A673 (cell line): Measurements from ENCODE around the gene TM4SF1. TPM values are rescaled to one million over a fixed set of nuclear protein-coding genes. Genes with fewer than 3 reads are reported as not detected.

Experiments used
- BruUV-seq: library from RNA; stranded (reverse); fragments of 400-500 nt; replicated peaks from 2 replicates; lab custom pipeline; 2021; lab: Mats Ljungman, UMichigan
- CTCF ChIA-PET: fragments of 300-600 bp; sonication (Branson Sonifier 250); formaldehyde crosslinking; loops from one replicate; lab custom pipeline; 2022; ENCODE audit warnings: antibody characterized with exemption; lab: Charles Lee
- POLR2A ChIA-PET: fragments of 300-600 bp; sonication (Branson Sonifier 250); formaldehyde crosslinking; loops from one replicate; lab custom pipeline; 2022; ENCODE audit warnings: antibody characterized with exemption; ENCODE audit not compliant: low non-redundant PET; lab: Charles Lee
- DNase-seq: peaks from one replicate; pipeline ENCODE4 v3.0.0-alpha.2; 2015; ENCODE audit warnings: low spot score
- H3K27ac ChIP-seq: fragments of 200-600 bp; sonication (generic); 2 replicates; pipeline ENCODE4 v1.5.1; 2016; ENCODE audit warnings: mixed run types, low read depth, mild to moderate bottlenecking, mixed read lengths, antibody characterized with exemption, low read length; ENCODE audit not compliant: poor library complexity, severe bottlenecking
- H3K27me3 ChIP-seq: fragments of 200-600 bp; sonication (generic); replicated peaks from 2 replicates; pipeline ENCODE4 v1.6.1; 2017; ENCODE audit warnings: mixed run types, low read depth, mild to moderate bottlenecking, mixed read lengths, antibody characterized with exemption, low read length; ENCODE audit not compliant: insufficient read depth, poor library complexity
- H3K36me3 ChIP-seq: fragments of 200-600 bp; sonication (generic); 2 replicates; pipeline ENCODE4 v1.6.1; 2016; ENCODE audit warnings: mixed run types, mild to moderate bottlenecking, mixed read lengths, antibody characterized with exemption, low read length; ENCODE audit not compliant: insufficient read depth, poor library complexity, severe bottlenecking
- H3K4me1 ChIP-seq: fragments of 200-600 bp; sonication (generic); 2 replicates; pipeline ENCODE4 v1.6.1; 2017; ENCODE audit warnings: mixed run types, mild to moderate bottlenecking, mixed read lengths, antibody characterized with exemption, low read length; ENCODE audit not compliant: insufficient read depth, poor library complexity, severe bottlenecking
- H3K4me3 ChIP-seq: fragments of 200-600 bp; sonication (generic); 2 replicates; pipeline ENCODE4 v1.5.1; 2016; ENCODE audit warnings: low read depth, mixed run types, mild to moderate bottlenecking, mixed read lengths, low read length; ENCODE audit not compliant: poor library complexity, severe bottlenecking
- H3K9me3 ChIP-seq: fragments of 200-600 bp; sonication (generic); 2 replicates; pipeline ENCODE4 v1.6.1; 2016; ENCODE audit warnings: mixed run types, low read depth, mild to moderate bottlenecking, mixed read lengths, antibody characterized with exemption, low read length; ENCODE audit not compliant: poor library complexity, severe bottlenecking
- EZH2 ChIP-seq: fragments of 200-600 bp; sonication (generic); IDR thresholded peaks from 2 replicates; pipeline ENCODE4 v1.6.1; 2017; ENCODE audit warnings: borderline replicate concordance, low read depth, mild to moderate bottlenecking, mixed read lengths, antibody characterized with exemption, low read length; ENCODE audit not compliant: poor library complexity, severe bottlenecking
- intact Hi-C: fragments of 100-400 bp; cut with micrococcal nuclease; formaldehyde crosslinking; loops from one replicate; pipeline ENCODE4 v1.10.0; 2022; ENCODE audit not compliant: unreplicated experiment
- total RNA-seq: library from RNA; stranded (reverse); gene quantifications from 2 replicates; pipeline ENCODE4 v1.2.3, GENCODE V29; 2021
- TF ChIP-seq, protein P1 (sequence below): fragments of 300-800, 200-600 bp; sonication (generic); conservative IDR thresholded peaks from 2 replicates; pipeline ENCODE4 v1.5.1; 2017; ENCODE audit warnings: low read depth, mild to moderate bottlenecking, antibody characterized with exemption, low read length, moderate library complexity, mixed read lengths

The TM4SF1 gene
- total RNA-seq, 1 experiment from 2014 or later = 0.28 TPM

DNA sequence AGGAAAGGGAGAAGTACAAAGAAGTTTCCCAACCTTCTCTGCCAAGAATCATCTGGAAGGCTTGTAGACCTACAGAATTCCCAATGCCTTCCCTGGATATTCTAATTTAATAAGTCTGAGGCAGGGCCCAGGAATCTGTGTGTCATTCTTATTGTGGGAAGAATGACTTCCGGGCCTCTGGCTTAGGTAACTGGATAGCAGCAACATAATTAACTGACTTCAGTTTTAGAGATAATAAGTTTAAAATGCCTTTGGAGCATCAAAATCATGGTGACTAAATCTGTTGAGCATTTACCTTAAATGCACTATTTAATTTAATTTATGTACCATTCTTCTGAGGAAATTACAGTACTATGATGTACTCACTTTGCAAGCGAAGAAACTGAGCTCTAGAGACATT lies 44.3 kb upstream of the TM4SF1 start:
- POLR2A ChIA-PET = no interaction called here
- intact Hi-C loops = no loop called here
- H3K27me3 ChIP-seq = no peaks in the 10 kb centered on the region
- TF ChIP-seq, protein P1, sequence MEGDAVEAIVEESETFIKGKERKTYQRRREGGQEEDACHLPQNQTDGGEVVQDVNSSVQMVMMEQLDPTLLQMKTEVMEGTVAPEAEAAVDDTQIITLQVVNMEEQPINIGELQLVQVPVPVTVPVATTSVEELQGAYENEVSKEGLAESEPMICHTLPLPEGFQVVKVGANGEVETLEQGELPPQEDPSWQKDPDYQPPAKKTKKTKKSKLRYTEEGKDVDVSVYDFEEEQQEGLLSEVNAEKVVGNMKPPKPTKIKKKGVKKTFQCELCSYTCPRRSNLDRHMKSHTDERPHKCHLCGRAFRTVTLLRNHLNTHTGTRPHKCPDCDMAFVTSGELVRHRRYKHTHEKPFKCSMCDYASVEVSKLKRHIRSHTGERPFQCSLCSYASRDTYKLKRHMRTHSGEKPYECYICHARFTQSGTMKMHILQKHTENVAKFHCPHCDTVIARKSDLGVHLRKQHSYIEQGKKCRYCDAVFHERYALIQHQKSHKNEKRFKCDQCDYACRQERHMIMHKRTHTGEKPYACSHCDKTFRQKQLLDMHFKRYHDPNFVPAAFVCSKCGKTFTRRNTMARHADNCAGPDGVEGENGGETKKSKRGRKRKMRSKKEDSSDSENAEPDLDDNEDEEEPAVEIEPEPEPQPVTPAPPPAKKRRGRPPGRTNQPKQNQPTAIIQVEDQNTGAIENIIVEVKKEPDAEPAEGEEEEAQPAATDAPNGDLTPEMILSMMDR = no peak
- TF ChIP-seq EZH2 = no peak
- no peaks in the 10 kb centered on the region for H3K4me1 ChIP-seq
- no peaks in the 10 kb centered on the region for H3K9me3 ChIP-seq
- BruUV-seq = no TSS peak
- H3K36me3 ChIP-seq = no peaks in the 10 kb centered on the region
- no peak for DNase-seq
- H3K4me3 ChIP-seq = no peak overlapping the region
- H3K27ac ChIP-seq = no peak overlapping the region
- CTCF ChIA-PET = no interaction called here

DNA sequence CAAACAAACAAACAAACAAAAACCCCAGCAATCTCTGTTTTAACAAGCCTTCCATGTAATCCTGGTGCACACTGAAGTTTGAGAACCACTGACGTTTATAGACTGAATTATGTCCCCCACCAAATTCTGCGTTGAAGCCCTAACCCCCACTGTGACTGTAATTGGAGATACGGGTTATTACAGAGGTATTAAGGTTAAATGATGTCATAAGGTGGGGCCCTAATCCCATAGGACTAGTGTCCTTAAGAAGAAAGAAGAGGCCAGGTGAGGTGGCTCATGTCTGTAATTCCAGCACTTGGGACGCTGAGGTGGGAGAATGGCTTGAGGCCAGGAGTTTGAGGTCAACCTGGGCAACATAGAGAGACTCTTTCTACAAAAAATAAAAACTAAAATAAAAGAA lies 42.4 kb upstream of the TM4SF1 start:
- no peaks in the 10 kb centered on the region for H3K9me3 ChIP-seq
- DNase-seq = no peak
- no peak overlapping the region for H3K27ac ChIP-seq
- CTCF ChIA-PET = no interaction called here
- TF ChIP-seq, protein P1 = no peak
- no peak for TF ChIP-seq EZH2
- POLR2A ChIA-PET = no interaction called here
- H3K4me1 ChIP-seq = no peaks in the 10 kb centered on the region
- intact Hi-C loops = no loop called here
- H3K36me3 ChIP-seq = no peaks in the 10 kb centered on the region
- no peak overlapping the region for H3K4me3 ChIP-seq
- H3K27me3 ChIP-seq = no peaks in the 10 kb centered on the region
- no TSS peak for BruUV-seq

DNA sequence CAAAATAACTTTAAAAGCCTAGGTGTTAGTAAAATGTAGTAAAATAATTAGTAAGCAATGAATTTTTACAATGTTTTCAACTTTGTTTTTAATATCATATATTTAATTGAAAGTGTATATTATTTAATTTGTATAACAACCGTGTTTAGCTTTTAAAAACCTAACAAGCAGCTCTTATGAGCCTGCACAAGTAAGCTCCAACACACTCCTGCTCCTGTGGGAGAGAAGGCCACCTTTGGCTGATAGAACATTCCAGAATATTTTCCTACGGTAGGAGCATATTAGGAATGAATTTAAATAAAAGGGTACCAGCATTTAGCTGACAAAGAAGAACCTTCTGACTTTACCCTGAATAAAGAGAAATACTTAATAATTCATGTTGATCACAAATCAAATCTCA lies 40.3 kb upstream of the TM4SF1 start:
- intact Hi-C loops = no loop called here
- no peak for DNase-seq
- no peaks in the 10 kb centered on the region for H3K36me3 ChIP-seq
- H3K4me1 ChIP-seq = no peaks in the 10 kb centered on the region
- ChIA-PET POLR2A (no interaction called here), CTCF (no interaction called here)
- no peak overlapping the region for H3K27ac ChIP-seq
- H3K9me3 ChIP-seq = no peaks in the 10 kb centered on the region
- no TSS peak for BruUV-seq
- no peak overlapping the region for H3K4me3 ChIP-seq
- no peak for TF ChIP-seq EZH2
- TF ChIP-seq, protein P1 = no peak
- H3K27me3 ChIP-seq = no peaks in the 10 kb centered on the region
